Measurements from ENCODE around the gene F2R.

The F2R gene

GRCh38 chr5:76742583-76742982, 26.7 kb downstream of the F2R start:
- no peak for DNase-seq (ENCODE audit: low read depth)
- no peak overlapping the region for H3K4me3 ChIP-seq (ENCODE audit: low read depth, low read length)
- TF ChIP-seq CTCF (IDR thresholded peaks at IDR 0.05; ENCODE audit: low read depth, low read length) = no peak
- TF ChIP-seq MYC (IDR thresholded peaks at IDR 0.05; ENCODE audit: low read depth, low read length) = no peak
- TF ChIP-seq MAX (IDR thresholded peaks at IDR 0.05; ENCODE audit: low read depth, low read length) = no peak
- no peak for TF ChIP-seq POLR2A (IDR thresholded peaks at IDR 0.05; ENCODE audit: extremely low read depth, insufficient read length)

- H3K4me3 ChIP-seq (ENCODE audit: low read depth, low read length) = no peak overlapping the region
- no peak for DNase-seq (ENCODE audit: low read depth)
- no peak for TF ChIP-seq MYC (IDR thresholded peaks at IDR 0.05; ENCODE audit: low read depth, low read length)
- TF ChIP-seq CTCF (IDR thresholded peaks at IDR 0.05; ENCODE audit: low read depth, low read length) = no peak
- no peak for TF ChIP-seq POLR2A (IDR thresholded peaks at IDR 0.05; ENCODE audit: extremely low read depth, insufficient read length)
- no peak for TF ChIP-seq MAX (IDR thresholded peaks at IDR 0.05; ENCODE audit: low read depth, low read length)
These were observed 28.7 kb downstream of the F2R start for GRCh38 chr5:76744632-76745031.

GRCh38 chr5:76745670-76746069, 29.7 kb downstream of the F2R start:
- no peak for DNase-seq (ENCODE audit: low read depth)
- no peak for TF ChIP-seq POLR2A (IDR thresholded peaks at IDR 0.05; ENCODE audit: extremely low read depth, insufficient read length)
- TF ChIP-seq MAX (IDR thresholded peaks at IDR 0.05; ENCODE audit: low read depth, low read length) = no peak
- TF ChIP-seq MYC (IDR thresholded peaks at IDR 0.05; ENCODE audit: low read depth, low read length) = no peak
- no peak for TF ChIP-seq CTCF (IDR thresholded peaks at IDR 0.05; ENCODE audit: low read depth, low read length)
- H3K4me3 ChIP-seq (ENCODE audit: low read depth, low read length) = no peak overlapping the region

- no peak overlapping the region for H3K4me3 ChIP-seq (ENCODE audit: low read depth, low read length)
- no peak for DNase-seq (ENCODE audit: low read depth)
- TF ChIP-seq MYC (IDR thresholded peaks at IDR 0.05; ENCODE audit: low read depth, low read length) (no peak), CTCF (IDR thresholded peaks at IDR 0.05; ENCODE audit: low read depth, low read length) (no peak)
These were observed 30.8 kb downstream of the F2R start for GRCh38 chr5:76746677-76747076.

- TF ChIP-seq MAX (IDR thresholded peaks at IDR 0.05; ENCODE audit: low read depth, low read length) (no peak), CTCF (IDR thresholded peaks at IDR 0.05; ENCODE audit: low read depth, low read length) (no peak), MYC (IDR thresholded peaks at IDR 0.05; ENCODE audit: low read depth, low read length) (no peak), POLR2A (IDR thresholded peaks at IDR 0.05; ENCODE audit: extremely low read depth, insufficient read length) (no peak)
- H3K4me3 ChIP-seq (ENCODE audit: low read depth, low read length) = no peak overlapping the region
These were observed 31.8 kb downstream of the F2R start for GRCh38 chr5:76747706-76748105.

GRCh38 chr5:76751291-76751690, 35.4 kb downstream of the F2R start:
- DNase-seq (ENCODE audit: low read depth) = no peak
- H3K4me3 ChIP-seq (ENCODE audit: low read depth, low read length) = no peak overlapping the region
- TF ChIP-seq MAX (IDR thresholded peaks at IDR 0.05; ENCODE audit: low read depth, low read length) = no peak
- TF ChIP-seq CTCF (IDR thresholded peaks at IDR 0.05; ENCODE audit: low read depth, low read length) = no peak
- no peak for TF ChIP-seq POLR2A (IDR thresholded peaks at IDR 0.05; ENCODE audit: extremely low read depth, insufficient read length)
- TF ChIP-seq MYC (IDR thresholded peaks at IDR 0.05; ENCODE audit: low read depth, low read length) = no peak

More at GRCh38 chr5:76747706-76748105, 31.8 kb downstream of the F2R start:
- DNase-seq (ENCODE audit: low read depth) = no peak

Data from NB4 (cell line).